LNCaP clone FGC (cell line): ENCODE measurements around the gene SRM.
A peak's percentile ranks its signal among the peaks of the same experiment; 100 is the strongest.
"Not testable (repeated sequence)": the region's sequence is repeated elsewhere in the genome, so short reads cannot be mapped to it uniquely, and the experiment has no call there.

Source experiments
- DNase-seq: peaks from one replicate; pipeline ENCODE4 v3.0.0-alpha.2; 2011; ENCODE audit warnings: low read depth
- H3K4me3 ChIP-seq: 2 replicates; pipeline ENCODE4 v1.5.1; 2011; ENCODE audit warnings: mild to moderate bottlenecking, low read depth, low read length, control low read depth
- CTCF ChIP-seq: IDR thresholded peaks from 2 replicates; pipeline ENCODE4 v1.5.1; 2012; ENCODE audit warnings: mild to moderate bottlenecking; ENCODE audit not compliant: control insufficient read depth, insufficient read depth; ENCODE audit errors: extremely low read depth

Gene SRM

GRCh38 chr1:11024154-11024873 lies 35.5 kb downstream of the SRM start:
- TF ChIP-seq CTCF, result no peak
- no peak overlapping the region for H3K4me3 ChIP-seq
- no peak for DNase-seq

GRCh38 chr1:11023201-11023600 lies 36.6 kb downstream of the SRM start:
- TF ChIP-seq CTCF, result no peak
- H3K4me3 ChIP-seq, result no peak overlapping the region
- DNase-seq, result no peak

- no peak for DNase-seq
- no peak overlapping the region for H3K4me3 ChIP-seq
- no peak for TF ChIP-seq CTCF
Observed at GRCh38 chr1:11019971-11020370, 39.8 kb downstream of the SRM start.

- not testable (repeated sequence) for H3K4me3 ChIP-seq, DNase-seq
Observed at GRCh38 chr1:11019358-11019757, 40.5 kb downstream of the SRM start.

- TF ChIP-seq CTCF, result no peak
- peak overlapping the region; percentile 67 for H3K4me3 ChIP-seq
- peak; percentile 25 for DNase-seq
Observed at GRCh38 chr1:11013160-11013531, 46.7 kb downstream of the SRM start.

- H3K4me3 ChIP-seq, result peak within 1 kb of the TSS; percentile 67
- TF ChIP-seq CTCF, result no peak
- peak; percentile 70 for DNase-seq
Observed at GRCh38 chr1:11012260-11013159, 47.3 kb downstream of the SRM start, which contains the start of gene TARDBP. Gene TARDBP, plus strand, starts transcription at chr1:11012654. Its CDS starts 1,074 bp downstream, at chr1:11013728.
